DMS153 treated with DMSO at 0.1 percent for 48 hours (cell line): Measurements from ENCODE around the gene HAVCR2.
"Not testable (repeated sequence)": the region's sequence is repeated elsewhere in the genome, so short reads cannot be mapped to it uniquely, and the experiment has no call there.

Source experiments
- DNase-seq: peaks from one replicate; lab custom pipeline; 2025; ENCODE audit not compliant: unreplicated experiment; lab: John Stamatoyannopoulos, UW

Gene HAVCR2

DNA sequence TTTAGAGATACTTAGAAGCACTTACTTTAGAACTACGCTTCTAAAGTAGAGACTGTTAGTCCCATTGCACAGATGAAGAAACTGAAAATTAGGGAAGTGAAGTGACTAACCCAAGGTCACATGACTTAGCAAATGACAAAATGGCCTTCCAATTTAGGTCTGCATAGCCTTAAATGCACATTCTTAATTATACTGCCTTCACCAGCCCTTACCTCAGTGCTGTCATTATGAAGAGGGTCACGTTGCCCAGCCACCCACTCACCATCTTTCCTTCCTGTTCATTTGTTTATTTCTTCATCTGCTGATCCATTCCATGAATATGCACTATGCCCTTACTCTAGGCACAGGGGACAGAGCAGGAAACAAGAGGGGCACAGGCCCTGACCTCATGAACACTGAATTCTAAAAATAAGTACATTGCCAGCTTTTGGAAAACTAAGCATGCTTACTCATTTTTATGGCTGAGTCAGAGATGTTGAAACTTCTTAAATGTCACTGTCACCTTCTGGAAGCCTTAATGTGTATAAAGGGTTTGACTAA, 8.6 kb downstream of the HAVCR2 start:
- DNase-seq: no peak

DNA sequence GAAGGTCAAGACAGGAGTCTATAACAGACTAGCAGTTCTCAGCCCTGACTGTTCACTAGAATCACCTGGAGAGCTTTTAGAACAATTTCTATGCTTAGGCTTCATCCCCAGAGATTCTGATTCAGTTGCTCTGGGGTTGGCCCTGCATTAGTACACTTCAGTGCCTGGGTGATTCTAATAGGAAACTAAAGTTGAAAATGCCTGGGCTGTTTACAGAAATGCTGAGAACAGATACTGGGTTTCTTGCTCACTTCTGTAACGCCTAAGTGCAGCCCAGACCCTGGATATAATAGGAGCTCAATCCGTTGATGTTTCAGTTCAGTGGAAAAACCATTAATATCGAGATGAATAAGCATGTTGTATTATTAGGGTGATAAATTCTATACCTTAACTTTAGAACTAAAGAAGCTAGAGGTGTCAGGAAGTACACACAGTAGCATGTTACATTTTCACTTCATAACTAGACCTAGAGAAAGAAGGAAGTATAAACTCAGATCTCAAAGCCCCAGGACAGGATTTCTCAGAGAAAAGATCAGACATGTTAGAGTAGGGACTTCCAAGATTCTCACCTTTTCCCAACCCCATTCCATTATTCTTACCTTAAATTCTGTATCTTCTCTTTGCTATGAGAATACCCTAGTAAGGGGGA, 20.4 kb downstream of the HAVCR2 start:
- DNase-seq: no peak

- DNase-seq: no peak
Observed at GRCh38 chr5:157086751-157087359, 22.0 kb downstream of the HAVCR2 start.

- DNase-seq: no peak
Observed at GRCh38 chr5:157085930-157086329, 22.9 kb downstream of the HAVCR2 start.

GRCh38 chr5:157080286-157080685, 28.6 kb downstream of the HAVCR2 start:
- DNase-seq: no peak

DNA sequence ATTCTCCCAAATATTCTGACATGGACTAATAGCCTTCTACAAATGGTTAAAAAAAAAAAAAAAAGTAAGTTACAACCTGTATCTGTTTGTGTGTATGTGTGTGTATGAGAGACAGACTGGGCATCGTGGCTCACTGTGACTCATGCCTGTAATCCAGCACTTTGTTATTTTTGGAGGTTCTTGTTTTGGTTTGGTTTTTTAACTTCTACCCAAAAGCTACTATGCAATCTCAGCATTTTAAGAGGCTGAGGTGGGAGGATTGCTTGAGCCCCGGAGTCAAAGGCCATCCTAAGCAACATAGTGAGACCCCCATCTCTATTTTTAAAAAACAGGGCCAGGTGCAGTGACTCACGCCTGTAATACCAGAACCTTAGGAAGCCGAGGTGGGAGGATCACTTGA, 32.3 kb downstream of the HAVCR2 start:
- DNase-seq: no peak

DNA sequence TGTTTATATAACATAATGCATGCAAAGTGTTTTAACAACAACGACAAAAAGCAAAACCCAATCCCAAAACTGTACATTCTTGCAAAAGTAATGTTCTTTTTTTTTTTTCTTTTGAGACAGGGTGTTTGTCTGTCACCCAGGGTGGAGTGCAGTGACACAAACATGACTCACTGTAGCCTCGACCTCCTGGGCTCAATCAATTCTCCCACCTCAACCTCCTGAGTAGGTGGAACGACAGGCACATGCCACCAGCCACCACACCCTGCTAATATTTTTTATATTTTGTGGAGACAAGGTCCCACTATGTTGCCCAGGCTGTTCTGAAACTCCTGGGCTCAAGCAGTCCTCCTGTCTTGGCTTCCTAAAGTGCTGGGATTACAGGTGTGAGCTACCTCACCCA, 36.3 kb downstream of the HAVCR2 start:
- no peak for DNase-seq

DNA sequence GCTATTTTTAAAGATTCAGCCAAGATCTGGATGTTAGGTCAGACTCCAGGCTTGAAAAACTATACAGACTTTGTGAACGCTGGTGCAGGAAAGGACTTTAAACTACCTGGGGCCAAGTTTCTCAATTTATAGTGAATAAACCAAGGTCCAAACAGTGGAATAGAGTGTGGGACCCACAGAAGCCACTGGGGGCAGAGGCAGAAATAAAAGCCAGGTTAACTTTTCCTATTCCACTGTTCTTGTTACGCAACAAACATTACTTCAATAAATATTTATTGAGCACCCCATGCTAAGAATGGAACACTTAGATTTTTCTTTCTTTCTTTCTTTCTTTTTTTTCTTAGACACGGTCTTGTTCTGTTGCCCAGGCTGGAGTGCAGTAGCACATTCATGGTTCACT, 38.9 kb downstream of the HAVCR2 start:
- DNase-seq: no peak

DNA sequence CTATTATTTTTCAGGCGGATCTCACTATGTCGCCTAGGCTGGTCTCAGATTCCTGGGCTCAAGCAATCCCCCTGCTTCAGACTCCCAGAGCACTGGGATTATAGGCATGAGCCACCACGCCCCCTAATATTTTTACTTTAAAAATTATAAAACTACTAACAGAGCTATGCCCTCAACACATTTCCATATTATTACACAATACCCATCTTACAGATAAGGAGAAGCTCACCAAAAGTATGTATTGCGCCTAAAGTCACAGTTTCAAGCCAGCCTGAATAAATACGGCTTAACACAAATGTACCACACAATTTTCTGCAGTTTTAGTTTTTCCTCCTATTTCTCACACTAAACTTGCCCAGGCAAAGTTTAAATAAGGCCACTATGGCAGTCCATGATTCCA, 40.1 kb downstream of the HAVCR2 start:
- no peak for DNase-seq

DNA sequence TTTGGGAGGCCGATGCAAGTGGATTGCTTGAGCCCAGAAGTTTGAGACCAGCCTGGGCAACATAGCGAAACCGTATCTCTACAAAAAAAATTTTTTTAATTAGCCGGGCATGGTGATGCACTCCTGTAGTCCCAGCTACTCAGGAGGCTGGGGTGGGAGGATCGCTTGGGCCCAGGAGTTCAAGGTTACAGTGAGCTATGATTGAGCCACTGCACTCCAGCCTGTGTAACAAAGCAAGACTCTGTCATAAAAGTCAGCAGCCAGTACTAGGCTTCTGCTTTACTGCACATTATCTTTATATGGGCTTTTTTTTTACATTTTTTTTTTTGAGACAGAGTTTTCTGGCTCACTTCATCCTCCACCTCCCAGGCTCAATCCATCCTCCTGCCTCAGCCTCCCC, 40.5 kb downstream of the HAVCR2 start:
- DNase-seq: no peak

GRCh38 chr5:157067005-157067404, 41.8 kb downstream of the HAVCR2 start:
- DNase-seq: no peak

DNA sequence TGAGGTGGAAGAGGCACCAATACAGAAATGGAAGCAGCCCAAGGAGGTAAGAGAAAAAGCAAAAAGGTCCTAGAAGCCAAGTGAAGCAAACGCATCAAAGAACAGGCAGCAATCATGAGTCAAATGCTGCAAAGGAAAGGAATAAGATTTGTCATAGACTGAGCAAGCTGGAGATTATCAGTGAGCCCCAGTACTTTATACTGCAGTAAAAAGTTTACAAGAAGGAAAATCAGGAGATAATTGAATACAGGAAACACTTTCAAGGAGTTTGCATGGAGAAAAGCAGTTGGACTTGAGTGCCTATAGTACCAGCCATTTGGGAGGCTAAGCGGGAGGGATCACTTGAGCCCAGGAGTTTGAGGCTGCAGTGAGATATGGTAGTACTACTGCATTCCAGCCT, 42.8 kb downstream of the HAVCR2 start:
- no peak for DNase-seq

DNA sequence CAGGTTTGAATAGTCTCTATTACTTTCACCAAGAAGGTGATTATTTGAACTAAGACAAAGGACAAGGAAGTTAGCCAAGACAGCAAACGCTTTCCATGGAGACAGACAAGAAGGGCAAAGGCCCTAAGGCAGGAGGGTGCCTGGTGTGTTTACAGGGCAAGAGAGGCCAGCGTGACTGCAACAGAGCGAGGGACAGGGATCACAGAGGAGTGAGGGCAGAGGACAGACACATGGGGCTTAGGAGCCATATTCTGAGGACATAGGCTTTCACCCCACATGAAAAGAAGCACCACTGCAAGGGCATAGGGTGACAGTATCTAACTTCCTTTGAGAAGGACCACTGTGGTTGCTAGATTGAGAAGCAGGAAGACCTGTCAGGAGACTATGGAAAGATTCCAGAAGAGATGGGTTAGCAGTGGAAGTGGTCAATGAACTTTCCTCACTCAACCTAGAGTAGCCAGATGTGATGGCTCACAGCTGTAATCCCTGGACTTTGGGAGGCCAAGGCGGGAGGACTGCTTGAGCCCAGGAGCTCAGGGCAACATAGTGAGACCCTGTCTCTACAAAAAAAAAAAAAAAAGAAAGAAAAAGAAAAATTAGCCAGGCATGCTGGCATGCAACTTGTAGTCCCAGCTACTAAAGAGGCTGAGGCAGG, 44.9 kb downstream of the HAVCR2 start:
- no peak for DNase-seq

DNA sequence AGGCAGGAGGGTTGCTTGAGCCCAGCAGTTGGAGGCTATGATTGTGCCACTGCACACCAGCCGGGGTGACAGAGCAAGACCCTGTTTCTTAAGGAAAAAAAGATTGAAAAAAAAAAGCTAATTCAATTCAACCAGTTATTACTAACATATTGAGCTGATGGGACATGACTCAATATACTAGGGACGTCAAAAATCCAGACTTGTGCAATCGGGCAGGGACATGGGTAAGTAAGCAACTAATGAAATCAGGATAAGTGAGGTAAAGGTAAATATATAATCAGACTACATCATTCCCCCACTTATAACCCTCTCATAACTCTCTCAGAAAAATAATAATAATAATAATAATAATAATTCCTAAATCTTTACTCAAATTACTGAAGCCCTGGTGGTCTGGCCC, 49.0 kb downstream of the HAVCR2 start:
- DNase-seq: no peak

DNA sequence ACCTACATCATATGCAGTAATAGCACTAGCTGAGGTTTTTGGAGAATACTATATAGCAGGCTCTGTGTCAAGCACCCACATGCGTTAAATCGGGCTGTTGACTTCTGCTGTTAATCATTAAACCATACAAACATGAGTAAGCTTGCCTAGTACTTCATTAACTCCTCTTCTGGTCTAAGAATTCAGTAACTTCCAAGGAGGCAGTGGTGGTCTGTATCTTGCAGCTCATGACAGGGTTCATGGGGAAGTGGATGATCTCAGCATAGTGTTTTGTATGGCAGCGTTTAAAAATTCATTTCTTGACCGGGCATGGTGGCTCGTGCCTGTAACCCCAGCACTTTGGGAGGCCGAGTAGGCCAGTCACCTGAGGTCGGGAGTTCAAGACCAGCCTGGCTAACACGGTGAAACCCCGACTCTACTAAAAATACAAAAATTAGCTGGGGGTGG, 49.7 kb downstream of the HAVCR2 start, which contains the start of gene HAVCR1:
TSS of gene HAVCR1 (minus strand) at position 24 of the 447 bp plus-strand sequence. CDS start 1,173 bp downstream, outside the sequence.
- no peak for DNase-seq

GRCh38 chr5:157057459-157058370, 51.1 kb downstream of the HAVCR2 start:
- no peak for DNase-seq

GRCh38 chr5:157056848-157057247, 52.0 kb downstream of the HAVCR2 start:
- DNase-seq: not testable (repeated sequence)

DNA sequence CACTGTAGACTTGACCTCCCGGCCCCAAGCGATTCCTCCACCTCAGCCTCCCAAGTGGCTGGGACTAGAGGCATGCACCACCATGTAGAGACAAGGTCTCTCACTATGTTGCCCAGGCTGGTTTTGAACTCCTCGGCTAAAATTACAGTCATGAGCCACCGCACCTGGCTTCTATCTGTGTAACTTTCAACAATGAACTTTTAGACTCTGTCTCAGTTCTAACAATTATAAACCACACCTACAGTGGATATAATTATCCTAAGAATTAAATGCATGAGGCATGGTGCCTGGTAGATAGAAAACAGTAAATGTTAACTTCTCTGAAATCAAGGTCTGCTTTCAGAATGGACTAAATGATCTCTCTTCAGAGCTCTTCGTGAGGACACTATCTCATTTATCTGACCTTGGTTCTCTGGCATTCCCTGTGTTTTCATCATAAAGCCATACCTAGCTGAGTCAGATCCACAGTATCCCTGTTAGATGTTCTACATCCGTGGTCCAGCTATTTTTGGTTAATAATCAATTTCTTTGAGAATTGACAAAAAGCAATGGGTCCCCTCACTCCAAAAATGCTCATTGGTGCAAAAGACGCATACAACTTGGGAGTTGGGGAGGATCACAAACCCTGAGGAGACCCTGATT, 57.1 kb downstream of the HAVCR2 start:
- no peak for DNase-seq

GRCh38 chr5:157050050-157050449, 58.8 kb downstream of the HAVCR2 start:
- no peak for DNase-seq

GRCh38 chr5:157049605-157050004, 59.2 kb downstream of the HAVCR2 start:
- no peak for DNase-seq

DNA sequence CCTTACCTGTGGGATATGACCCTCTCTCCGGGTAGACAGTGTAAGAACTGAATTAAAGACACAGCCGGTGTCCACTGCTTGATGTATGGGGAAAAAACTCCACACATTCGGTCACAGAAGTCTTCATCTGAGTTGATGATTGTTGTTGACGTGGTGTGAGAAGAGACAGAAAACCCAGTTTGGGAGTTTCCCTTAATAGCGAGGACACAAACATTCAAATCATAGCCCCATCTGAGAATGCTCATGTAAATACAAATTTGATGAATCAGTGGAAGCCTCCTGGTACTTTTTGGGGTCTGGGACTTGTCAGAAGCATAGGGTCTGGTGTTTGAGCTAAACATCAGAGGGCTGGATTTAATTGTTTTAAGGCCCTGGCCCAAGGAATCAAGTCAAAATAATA, 60.9 kb downstream of the HAVCR2 start:
- no peak for DNase-seq
